ENCODE results near the gene THSD7B.
"Not testable (repeated sequence)": the region's sequence is repeated elsewhere in the genome, so short reads cannot be mapped to it uniquely, and the experiment has no call there.

Gene THSD7B

GRCh38 chr2:137051778-137052398, 286.5 kb downstream of the THSD7B start:
- DNase-seq, result no peak

- DNase-seq, result no peak
Observed at GRCh38 chr2:137056704-137057103, 291.4 kb downstream of the THSD7B start.

GRCh38 chr2:137076111-137076765, 310.9 kb downstream of the THSD7B start:
- not testable (repeated sequence) for DNase-seq

- DNase-seq, result no peak
Observed at GRCh38 chr2:137091704-137092103, 326.4 kb downstream of the THSD7B start.

- no peak for DNase-seq
Observed at GRCh38 chr2:137093116-137093515, 327.8 kb downstream of the THSD7B start.

- DNase-seq, result no peak
Observed at GRCh38 chr2:137096187-137096586, 330.8 kb downstream of the THSD7B start.

- no peak for DNase-seq
Observed at GRCh38 chr2:137096693-137097092, 331.3 kb downstream of the THSD7B start.

GRCh38 chr2:137101814-137102213, 336.5 kb downstream of the THSD7B start:
- not testable (repeated sequence) for DNase-seq

GRCh38 chr2:137107904-137108303, 342.6 kb downstream of the THSD7B start:
- DNase-seq, result no peak

- no peak for DNase-seq
Observed at GRCh38 chr2:137111896-137112295, 346.6 kb downstream of the THSD7B start.

- no peak for DNase-seq
Observed at GRCh38 chr2:137115081-137115794, 349.9 kb downstream of the THSD7B start.

GRCh38 chr2:137115795-137116089, 350.4 kb downstream of the THSD7B start:
- DNase-seq, result no peak

GRCh38 chr2:137117385-137117784, 352.0 kb downstream of the THSD7B start:
- no peak for DNase-seq

GRCh38 chr2:137118140-137118539, 352.8 kb downstream of the THSD7B start:
- DNase-seq, result no peak

GRCh38 chr2:137123226-137123625, 357.9 kb downstream of the THSD7B start:
- no peak for DNase-seq

GRCh38 chr2:137133225-137133624, 367.9 kb downstream of the THSD7B start:
- DNase-seq, result no peak

- DNase-seq, result no peak
Observed at GRCh38 chr2:137138263-137138662, 372.9 kb downstream of the THSD7B start.

GRCh38 chr2:137151731-137152130, 386.4 kb downstream of the THSD7B start:
- no peak for DNase-seq

GRCh38 chr2:137154946-137155345, 389.6 kb downstream of the THSD7B start:
- no peak for DNase-seq

- no peak for DNase-seq
Observed at GRCh38 chr2:137155356-137156104, 390.2 kb downstream of the THSD7B start.

- DNase-seq, result no peak
Observed at GRCh38 chr2:137156221-137156844, 391.0 kb downstream of the THSD7B start.

- DNase-seq, result no peak
Observed at GRCh38 chr2:137157851-137158250, 392.5 kb downstream of the THSD7B start.

- DNase-seq, result no peak
Observed at GRCh38 chr2:137161250-137161649, 395.9 kb downstream of the THSD7B start.
